HepG2 (cell line): Measurements from ENCODE around the gene MKNK1. TPM values are rescaled to one million over a fixed set of nuclear protein-coding genes. Genes with fewer than 3 reads are reported as not detected.

Experiments
- ATAC-seq: fragments of 200-7000 bp; cut with Tn5 transposase; 3 replicates; pipeline ENCODE4 v1.9.1; 2020; ENCODE audit warnings: mild to moderate bottlenecking, moderate library complexity
- BruUV-seq: library from RNA; stranded (reverse); fragments of 400-500 nt; replicated peaks from 2 replicates; lab custom pipeline; 2021; lab: Mats Ljungman, UMichigan
- CTCF ChIA-PET: fragments of 300-600 bp; formaldehyde crosslinking; extraction: SDS; loops from one replicate; lab custom pipeline; 2021; ENCODE audit warnings: low total read pairs, inconsistent platforms, low intra/inter-chr PET ratio; lab: Yijun Ruan, JAX
- POLR2A ChIA-PET: fragments of 350-600 bp; sonication (Branson Sonifier 250); formaldehyde crosslinking; loops from one replicate; lab custom pipeline; 2020; ENCODE audit warnings: antibody characterized with exemption, inconsistent platforms; lab: Yijun Ruan, JAX
- DNase-seq: peaks from one replicate; pipeline ENCODE4 v3.0.0-alpha.2; 2015; ENCODE audit warnings: low spot score
- FAIRE-seq: peaks from 3 replicates; lab custom pipeline; 2011; peaks lifted over from hg19 to GRCh38; lab: Jason Lieb, UNC
- H2AFZ ChIP-seq: one replicate; pipeline ENCODE4 v1.6.1; 2011; ENCODE audit warnings: low read length, inconsistent platforms
- H3K27ac ChIP-seq: fragments of 300-600 bp; 3 replicates; pipeline ENCODE4 v1.8.0; 2011; ENCODE audit warnings: mixed run types, mild to moderate bottlenecking, mixed read lengths, low read length, inconsistent platforms; ENCODE audit not compliant: insufficient read depth; ENCODE audit errors: extremely low read length
- H3K27me3 ChIP-seq, 2 experiments: fragments of 200-600 bp in 1 of 2; 2 replicates in 1 of 2; 3 replicates in 1 of 2; pipeline versions ENCODE4 v1.6.0 to v1.8.0; 2011; ENCODE audit warnings: low read length in 2 of 2, mild to moderate bottlenecking in 2 of 2, moderate library complexity in 2 of 2, inconsistent platforms in 1 of 2; ENCODE audit not compliant: insufficient read depth in 2 of 2, control insufficient read depth in 1 of 2
- H3K36me3 ChIP-seq, 2 experiments: fragments of 200-600 bp in 1 of 2; replicated peaks in 1 of 2; 2 replicates in 1 of 2; 3 replicates in 1 of 2; pipeline versions ENCODE4 v1.5.1 to v1.8.0; 2011; ENCODE audit warnings: low read length in 2 of 2, inconsistent platforms in 1 of 2; ENCODE audit not compliant: insufficient read depth in 2 of 2, control insufficient read depth in 1 of 2
- H3K4me1 ChIP-seq: 2 replicates; pipeline ENCODE4 v1.5.1; 2012; ENCODE audit warnings: low read length, inconsistent platforms; ENCODE audit not compliant: insufficient read depth
- H3K4me2 ChIP-seq: 2 replicates; pipeline ENCODE4 v1.6.0; 2011; ENCODE audit warnings: low read depth, low read length, inconsistent platforms
- H3K4me3 ChIP-seq, 3 experiments: fragments of 200-600 bp in 1 of 3; sonication (generic), shearing (Covaris generic) in 1 of 3; replicated peaks in 1 of 3; 2 replicates each; pipeline ENCODE4 v1.5.1; 2011 to 2016; ENCODE audit warnings: low read length in 3 of 3, inconsistent platforms in 2 of 3, low read depth in 2 of 3, mild to moderate bottlenecking in 2 of 3, control low read depth in 1 of 3, mixed read lengths in 1 of 3; ENCODE audit not compliant: insufficient read depth in 1 of 3
- H3K79me2 ChIP-seq: one replicate; pipeline ENCODE4 v1.6.1; 2011; ENCODE audit warnings: low read length, inconsistent platforms; ENCODE audit not compliant: insufficient read depth
- H3K9ac ChIP-seq: 2 replicates; pipeline ENCODE4 v1.6.0; 2011; ENCODE audit warnings: mild to moderate bottlenecking, low read depth, low read length, inconsistent platforms; ENCODE audit not compliant: insufficient read depth
- H3K9me3 ChIP-seq: 2 replicates; pipeline ENCODE4 v1.5.1; 2012; ENCODE audit warnings: mild to moderate bottlenecking, low read length
- H4K20me1 ChIP-seq: 2 replicates; pipeline ENCODE4 v1.6.0; 2011; ENCODE audit warnings: inconsistent platforms, mild to moderate bottlenecking, low read length, moderate library complexity; ENCODE audit not compliant: insufficient read depth
- GLI4 ChIP-seq: sonication (generic); formaldehyde crosslinking; IDR thresholded peaks from 2 replicates; pipeline ENCODE4 v1.5.1; 2020; ENCODE audit warnings: missing genetic modification reagents, mild to moderate bottlenecking, moderate library complexity, borderline replicate concordance
- HNRNPL ChIP-seq: fragments of 200-400 bp; formaldehyde crosslinking; IDR thresholded peaks from 2 replicates; pipeline ENCODE4 v1.6.1; 2017; ENCODE audit warnings: mild to moderate bottlenecking, low read depth, low read length
- IRX3 ChIP-seq: sonication (generic); formaldehyde crosslinking; IDR thresholded peaks from 2 replicates; pipeline ENCODE4 v1.8.1; 2023; ENCODE audit warnings: mild to moderate bottlenecking, low read depth, missing genetic modification reagents, borderline replicate concordance
- KLF9 ChIP-seq: IDR thresholded peaks from 2 replicates; pipeline ENCODE4 v1.6.1; 2016; ENCODE audit warnings: low read depth
- MED8 ChIP-seq: sonication (generic); formaldehyde crosslinking; IDR thresholded peaks from 2 replicates; pipeline ENCODE4 v1.8.1; 2023; ENCODE audit warnings: mild to moderate bottlenecking, missing genetic modification reagents; ENCODE audit not compliant: insufficient replicate concordance
- POLR2AphosphoS5 ChIP-seq: IDR thresholded peaks from 2 replicates; pipeline ENCODE4 v1.6.1; 2012; ENCODE audit warnings: low read depth, low read length
- ZFP62 ChIP-seq: sonication (generic); formaldehyde crosslinking; IDR thresholded peaks from 2 replicates; pipeline ENCODE4 v1.4.0; 2020; ENCODE audit warnings: missing genetic modification reagents
- ZFP82 ChIP-seq: sonication (generic); formaldehyde crosslinking; IDR thresholded peaks from 2 replicates; pipeline ENCODE4 v1.5.1; 2020; ENCODE audit warnings: mild to moderate bottlenecking, missing genetic modification reagents, borderline replicate concordance
- ZKSCAN8 ChIP-seq: IDR thresholded peaks from 2 replicates; pipeline ENCODE4 v1.6.1; 2016; ENCODE audit warnings: borderline replicate concordance, missing genetic modification reagents, missing compliant biosample characterization
- ZNF264 ChIP-seq: sonication (generic); formaldehyde crosslinking; IDR thresholded peaks from 2 replicates; pipeline ENCODE4 v1.4.0; 2020; ENCODE audit warnings: missing genetic modification reagents
- ZNF317 ChIP-seq: sonication (generic); formaldehyde crosslinking; IDR thresholded peaks from 2 replicates; pipeline ENCODE4 v1.5.0; 2020; ENCODE audit warnings: mild to moderate bottlenecking, missing genetic modification reagents
- WGBS: methylation state at CpG from one replicate; pipeline ENCODE4 v1.1.6; 2017; ENCODE audit warnings: low lambda C conversion rate; 5-methylcytosine and 5-hydroxymethylcytosine counted together
- in situ Hi-C: cut with HindIII; loops from 2 replicates; pipeline ENCODE4 v1.10.0; 2017; ENCODE audit warnings: low pct_unique_long_range_greater_than_20kb; ENCODE audit not compliant: extremely low pct_ligation_motif_present
- intact Hi-C: fragments of 100-400 bp; cut with micrococcal nuclease; formaldehyde crosslinking; loops from one replicate; pipeline ENCODE4 v1.10.0; 2022; ENCODE audit not compliant: unreplicated experiment
- polyA plus RNA-seq, 8 experiments: library from polyadenylated mRNA; depleted of rRNA in 3 of 8; stranded (reverse) in 7 of 8; unstranded in 1 of 8; fragments of >200 nt; fragmentation: Illumina TruSeq in 4 of 8; extraction: Trizol in 4 of 8; gene quantifications; 2 replicates each; pipeline versions ENCODE4 v1.2.1 to v1.2.3, GENCODE V29; 2011 to 2016; ENCODE audit warnings: low read depth in 4 of 8, missing spikeins in 1 of 8, mixed read lengths in 1 of 8; ENCODE audit not compliant: insufficient read depth in 1 of 8
- total RNA-seq, 5 experiments: library from RNA; depleted of rRNA; stranded (reverse); fragments of >200 nt; fragmentation: Illumina TruSeq; extraction: Trizol; gene quantifications; 2 replicates each; pipeline ENCODE4 v1.2.3, GENCODE V29; 2016; ENCODE audit warnings: low read depth in 1 of 5
- TF ChIP-seq, protein P1 (sequence below): sonication (generic); formaldehyde crosslinking; IDR thresholded peaks from 2 replicates; pipeline ENCODE4 v1.4.0; 2020; ENCODE audit warnings: missing genetic modification reagents
- TF ChIP-seq, protein P2 (sequence below): sonication (generic); formaldehyde crosslinking; IDR thresholded peaks from 2 replicates; pipeline ENCODE4 v1.8.1; 2022; ENCODE audit warnings: low read depth, mild to moderate bottlenecking, missing genetic modification reagents
- TF ChIP-seq, protein P3 (sequence below): sonication (generic); formaldehyde crosslinking; IDR thresholded peaks from 2 replicates; pipeline ENCODE4 v1.8.1; 2023; ENCODE audit warnings: mild to moderate bottlenecking, missing genetic modification reagents, borderline replicate concordance
- TF ChIP-seq, protein P4 (sequence below): sonication (generic); formaldehyde crosslinking; IDR thresholded peaks from 2 replicates; pipeline ENCODE4 v1.4.0; 2020; ENCODE audit warnings: missing genetic modification reagents

The MKNK1 gene
- total and polyA plus RNA-seq, 2 of the 13 experiments (the other 11 are each of a cell fraction or from before 2014, with no cell fraction given): 18.5 to 24.1 TPM

DNA sequence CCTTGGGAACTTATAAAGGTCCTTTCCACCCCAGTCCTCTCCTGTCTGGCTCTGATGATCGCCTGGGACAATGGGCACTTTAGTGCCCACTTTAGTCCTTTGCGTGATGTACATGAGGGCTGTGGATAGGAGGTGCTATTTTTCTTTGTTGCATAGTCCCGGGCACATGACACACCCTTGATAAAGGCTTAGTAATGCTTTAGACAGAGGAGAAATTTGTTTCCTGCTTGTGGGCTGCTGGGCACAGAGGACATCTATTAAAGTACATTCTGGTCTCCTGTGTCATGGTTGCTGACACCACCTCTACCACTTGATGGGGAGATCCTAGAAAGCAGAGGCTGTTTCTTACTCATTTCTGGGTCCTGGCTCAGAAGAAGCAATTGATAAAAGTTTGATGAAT, 47.2 kb downstream of the MKNK1 start:
- WGBS: 80% methylated on average over 3 of the region's 3 CpGs
- Histone ChIP-seq H3K27ac (no peak overlapping the region), H3K9ac (no peak overlapping the region), H3K4me3 (no peak overlapping the region), H3K9me3 (no peaks in the 10 kb centered on the region), H3K27me3 (peaks cover 0 to 2% of the 10 kb centered on the region in 2 experiments; a peak in 1 of 5 replicates), H3K4me1 (peaks cover 11% of the 10 kb centered on the region; the same call in 1 of the 2 replicates), H3K79me2 (no peaks in the 10 kb centered on the region), H2AFZ (no peak overlapping the region), H3K36me3 (peaks cover 1 to 3% of the 10 kb centered on the region in 2 experiments; a peak in 2 of 5 replicates), H4K20me1 (no peaks in the 10 kb centered on the region), H3K4me2 (no peak overlapping the region)
- POLR2A ChIA-PET: no interaction called here
- DNase-seq: no peak
- BruUV-seq: no TSS peak
- no peak for FAIRE-seq
- in situ Hi-C loops (no loop called here), intact Hi-C loops (loop anchor here (10.0 kb wide), 1 partner anchor 168 kb away; no protein-coding TSS in a partner anchor)
- ATAC-seq: no peak
- no peak for TF ChIP-seq POLR2AphosphoS5
- TF ChIP-seq, protein P1, sequence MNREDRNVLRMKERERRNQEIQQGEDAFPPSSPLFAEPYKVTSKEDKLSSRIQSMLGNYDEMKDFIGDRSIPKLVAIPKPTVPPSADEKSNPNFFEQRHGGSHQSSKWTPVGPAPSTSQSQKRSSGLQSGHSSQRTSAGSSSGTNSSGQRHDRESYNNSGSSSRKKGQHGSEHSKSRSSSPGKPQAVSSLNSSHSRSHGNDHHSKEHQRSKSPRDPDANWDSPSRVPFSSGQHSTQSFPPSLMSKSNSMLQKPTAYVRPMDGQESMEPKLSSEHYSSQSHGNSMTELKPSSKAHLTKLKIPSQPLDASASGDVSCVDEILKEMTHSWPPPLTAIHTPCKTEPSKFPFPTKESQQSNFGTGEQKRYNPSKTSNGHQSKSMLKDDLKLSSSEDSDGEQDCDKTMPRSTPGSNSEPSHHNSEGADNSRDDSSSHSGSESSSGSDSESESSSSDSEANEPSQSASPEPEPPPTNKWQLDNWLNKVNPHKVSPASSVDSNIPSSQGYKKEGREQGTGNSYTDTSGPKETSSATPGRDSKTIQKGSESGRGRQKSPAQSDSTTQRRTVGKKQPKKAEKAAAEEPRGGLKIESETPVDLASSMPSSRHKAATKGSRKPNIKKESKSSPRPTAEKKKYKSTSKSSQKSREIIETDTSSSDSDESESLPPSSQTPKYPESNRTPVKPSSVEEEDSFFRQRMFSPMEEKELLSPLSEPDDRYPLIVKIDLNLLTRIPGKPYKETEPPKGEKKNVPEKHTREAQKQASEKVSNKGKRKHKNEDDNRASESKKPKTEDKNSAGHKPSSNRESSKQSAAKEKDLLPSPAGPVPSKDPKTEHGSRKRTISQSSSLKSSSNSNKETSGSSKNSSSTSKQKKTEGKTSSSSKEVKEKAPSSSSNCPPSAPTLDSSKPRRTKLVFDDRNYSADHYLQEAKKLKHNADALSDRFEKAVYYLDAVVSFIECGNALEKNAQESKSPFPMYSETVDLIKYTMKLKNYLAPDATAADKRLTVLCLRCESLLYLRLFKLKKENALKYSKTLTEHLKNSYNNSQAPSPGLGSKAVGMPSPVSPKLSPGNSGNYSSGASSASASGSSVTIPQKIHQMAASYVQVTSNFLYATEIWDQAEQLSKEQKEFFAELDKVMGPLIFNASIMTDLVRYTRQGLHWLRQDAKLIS: no peak
- no peak for TF ChIP-seq MED8 (CRISPR knock-in tag)
- TF ChIP-seq ZNF317 (CRISPR knock-in tag): no peak
- no peak for TF ChIP-seq KLF9 (CRISPR knock-in tag)
- no peak for TF ChIP-seq ZFP82
- TF ChIP-seq, protein P2, sequence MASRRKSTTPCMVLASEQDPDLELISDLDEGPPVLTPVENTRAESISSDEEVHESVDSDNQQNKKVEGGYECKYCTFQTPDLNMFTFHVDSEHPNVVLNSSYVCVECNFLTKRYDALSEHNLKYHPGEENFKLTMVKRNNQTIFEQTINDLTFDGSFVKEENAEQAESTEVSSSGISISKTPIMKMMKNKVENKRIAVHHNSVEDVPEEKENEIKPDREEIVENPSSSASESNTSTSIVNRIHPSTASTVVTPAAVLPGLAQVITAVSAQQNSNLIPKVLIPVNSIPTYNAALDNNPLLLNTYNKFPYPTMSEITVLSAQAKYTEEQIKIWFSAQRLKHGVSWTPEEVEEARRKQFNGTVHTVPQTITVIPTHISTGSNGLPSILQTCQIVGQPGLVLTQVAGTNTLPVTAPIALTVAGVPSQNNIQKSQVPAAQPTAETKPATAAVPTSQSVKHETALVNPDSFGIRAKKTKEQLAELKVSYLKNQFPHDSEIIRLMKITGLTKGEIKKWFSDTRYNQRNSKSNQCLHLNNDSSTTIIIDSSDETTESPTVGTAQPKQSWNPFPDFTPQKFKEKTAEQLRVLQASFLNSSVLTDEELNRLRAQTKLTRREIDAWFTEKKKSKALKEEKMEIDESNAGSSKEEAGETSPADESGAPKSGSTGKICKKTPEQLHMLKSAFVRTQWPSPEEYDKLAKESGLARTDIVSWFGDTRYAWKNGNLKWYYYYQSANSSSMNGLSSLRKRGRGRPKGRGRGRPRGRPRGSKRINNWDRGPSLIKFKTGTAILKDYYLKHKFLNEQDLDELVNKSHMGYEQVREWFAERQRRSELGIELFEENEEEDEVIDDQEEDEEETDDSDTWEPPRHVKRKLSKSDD: no peak
- TF ChIP-seq HNRNPL: no peak
- no peak for TF ChIP-seq GLI4 (CRISPR knock-in tag)
- TF ChIP-seq, protein P3, sequence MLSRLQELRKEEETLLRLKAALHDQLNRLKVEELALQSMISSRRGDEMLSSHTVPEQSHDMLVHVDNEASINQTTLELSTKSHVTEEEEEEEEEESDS (CRISPR knock-in tag): no peak
- no peak for TF ChIP-seq ZKSCAN8 (CRISPR knock-in tag)
- no peak for TF ChIP-seq IRX3
- no peak for TF ChIP-seq ZFP62
- TF ChIP-seq ZNF264 (CRISPR knock-in tag): no peak
- TF ChIP-seq, protein P4, sequence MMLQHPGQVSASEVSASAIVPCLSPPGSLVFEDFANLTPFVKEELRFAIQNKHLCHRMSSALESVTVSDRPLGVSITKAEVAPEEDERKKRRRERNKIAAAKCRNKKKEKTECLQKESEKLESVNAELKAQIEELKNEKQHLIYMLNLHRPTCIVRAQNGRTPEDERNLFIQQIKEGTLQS (CRISPR knock-in tag): no peak
- CTCF ChIA-PET: no interaction called here
